Keratinocyte (primary cell): Measurements from ENCODE around the gene RDH13.

Experiments used
- CTCF ChIP-seq, 3 experiments: IDR thresholded peaks in 1 of 3; conservative IDR thresholded peaks in 1 of 3; optimal IDR thresholded peaks in 1 of 3; 2 replicates in 2 of 3; 3 replicates in 1 of 3; pipeline versions ENCODE3 to v1.5.1; 2011; ENCODE audit warnings: low read length in 3 of 3, mild to moderate bottlenecking in 3 of 3, moderate library complexity in 2 of 3, control low read depth in 1 of 3, inconsistent platforms in 1 of 3; ENCODE audit not compliant: insufficient read depth in 2 of 3; ENCODE audit errors: extremely low read depth in 1 of 3
- EZH2 ChIP-seq: IDR thresholded peaks from one replicate; pipeline ENCODE4 v1.6.1; 2012; ENCODE audit warnings: inconsistent platforms, mild to moderate bottlenecking, low read length, moderate library complexity

GRCh38 chr19:55027472-55028337, 35.2 kb downstream of the RDH13 start:
- TF ChIP-seq CTCF (optimal IDR thresholded peaks at IDR 0.05 in 1 of 3, IDR thresholded peaks at IDR 0.05 in 1 of 3, conservative IDR thresholded peaks at IDR 0.05 in 1 of 3; ENCODE audit: extremely low read depth in 1 of 3, insufficient read depth in 2 of 3, low read length in 3 of 3), result no peak
- no peak for TF ChIP-seq EZH2
